Fibroblast of the aortic adventitia (primary cell): Measurements from ENCODE around the gene STUB1. TPM values are rescaled to one million over a fixed set of nuclear protein-coding genes. Genes with fewer than 3 reads are reported as not detected.

ENCODE experiments used
- DNase-seq: peaks from one replicate; pipeline ENCODE4 v3.0.0-alpha.2; 2010; ENCODE audit warnings: low read depth
- H3K4me3 ChIP-seq: 2 replicates; pipeline ENCODE4 v1.5.1; 2011; ENCODE audit warnings: low read depth, mild to moderate bottlenecking, control low read depth, low read length, moderate library complexity
- total RNA-seq: library from RNA; depleted of rRNA; stranded (reverse); fragments of >200 nt; gene quantifications from 2 replicates; pipeline ENCODE4 v1.2.3, GENCODE V29; 2012; ENCODE audit warnings: low replicate concordance
- TF ChIP-seq, protein P1 (sequence below): IDR thresholded peaks from 2 replicates; pipeline ENCODE4 v1.5.1; 2011; ENCODE audit warnings: mild to moderate bottlenecking, low read length, control low read depth, inconsistent platforms; ENCODE audit not compliant: insufficient read depth

STUB1 gene
- total RNA-seq, 1 donor: 88.9 TPM

- H3K4me3 ChIP-seq: no peak overlapping the region
- DNase-seq: no peak
- TF ChIP-seq, protein P1, sequence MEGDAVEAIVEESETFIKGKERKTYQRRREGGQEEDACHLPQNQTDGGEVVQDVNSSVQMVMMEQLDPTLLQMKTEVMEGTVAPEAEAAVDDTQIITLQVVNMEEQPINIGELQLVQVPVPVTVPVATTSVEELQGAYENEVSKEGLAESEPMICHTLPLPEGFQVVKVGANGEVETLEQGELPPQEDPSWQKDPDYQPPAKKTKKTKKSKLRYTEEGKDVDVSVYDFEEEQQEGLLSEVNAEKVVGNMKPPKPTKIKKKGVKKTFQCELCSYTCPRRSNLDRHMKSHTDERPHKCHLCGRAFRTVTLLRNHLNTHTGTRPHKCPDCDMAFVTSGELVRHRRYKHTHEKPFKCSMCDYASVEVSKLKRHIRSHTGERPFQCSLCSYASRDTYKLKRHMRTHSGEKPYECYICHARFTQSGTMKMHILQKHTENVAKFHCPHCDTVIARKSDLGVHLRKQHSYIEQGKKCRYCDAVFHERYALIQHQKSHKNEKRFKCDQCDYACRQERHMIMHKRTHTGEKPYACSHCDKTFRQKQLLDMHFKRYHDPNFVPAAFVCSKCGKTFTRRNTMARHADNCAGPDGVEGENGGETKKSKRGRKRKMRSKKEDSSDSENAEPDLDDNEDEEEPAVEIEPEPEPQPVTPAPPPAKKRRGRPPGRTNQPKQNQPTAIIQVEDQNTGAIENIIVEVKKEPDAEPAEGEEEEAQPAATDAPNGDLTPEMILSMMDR: no peak
These were observed 46.0 kb upstream of the STUB1 start for GRCh38 chr16:634051-634670.

- peak overlapping the region; percentile 91 for H3K4me3 ChIP-seq
- TF ChIP-seq, protein P1: no peak
- DNase-seq: no peak
These were observed 45.2 kb upstream of the STUB1 start for GRCh38 chr16:634996-635395.

- TF ChIP-seq, protein P1: no peak
- DNase-seq: no peak
These were observed 44.5 kb upstream of the STUB1 start for GRCh38 chr16:635573-636205.

GRCh38 chr16:636206-637080 is 43.8 kb upstream of the STUB1 start, which contains the start of gene METTL26:
Gene METTL26 (minus strand): TSS chr16:636305. CDS start chr16:636290, 15 bp downstream.
- H3K4me3 ChIP-seq: peak within 1 kb of the TSS; percentile 91
- TF ChIP-seq, protein P1: no peak
- peak; percentile 93 for DNase-seq

More at GRCh38 chr16:635573-636205, 44.5 kb upstream of the STUB1 start:
- peak overlapping the region; percentile 91 for H3K4me3 ChIP-seq

DNA sequence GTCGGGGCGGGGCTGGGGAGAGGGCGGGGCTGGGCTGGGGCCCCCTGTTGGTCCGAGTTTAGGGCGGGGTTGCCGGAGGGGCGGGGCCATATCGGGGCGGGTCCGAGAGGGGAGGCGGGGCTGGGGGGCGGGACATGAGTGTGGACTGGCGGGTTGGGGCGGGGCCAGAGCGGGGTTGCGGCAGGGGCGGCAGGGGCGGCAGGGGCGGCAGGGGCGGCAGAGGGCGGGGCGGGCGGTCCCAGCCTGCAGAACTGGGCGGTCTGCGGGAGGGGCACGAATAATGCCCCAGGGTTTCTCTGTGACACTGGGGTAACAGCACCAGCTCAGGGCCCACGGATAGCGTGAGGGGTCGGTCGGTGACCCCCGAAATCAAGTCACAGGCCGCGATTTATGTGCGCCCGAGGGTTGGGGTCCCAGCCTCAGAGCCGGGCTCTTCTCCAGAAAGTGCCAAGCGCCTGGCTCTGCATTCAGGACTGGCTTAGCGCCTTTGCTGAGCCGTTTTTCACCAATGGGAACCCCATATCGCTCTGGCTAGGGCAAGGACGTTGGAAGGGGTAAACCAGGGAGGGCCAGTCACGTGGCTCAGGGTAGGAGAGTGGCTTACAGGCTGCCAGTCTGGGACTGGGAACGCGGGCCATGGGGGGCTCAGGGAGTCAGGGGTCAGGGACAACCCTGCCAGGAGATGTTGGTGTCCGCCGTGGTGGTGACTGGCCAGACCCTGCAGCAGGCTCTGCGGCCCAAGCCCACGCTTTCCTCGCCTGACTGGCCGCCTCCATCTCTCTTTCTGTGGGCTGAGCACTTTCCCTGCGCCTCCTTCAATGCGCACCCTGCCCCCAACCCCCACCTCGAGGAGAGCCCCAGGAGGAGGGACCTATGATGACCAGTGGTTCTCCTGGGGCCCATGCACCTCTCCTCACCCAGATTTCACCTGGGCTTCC is 42.9 kb upstream of the STUB1 start:
- peak; percentile 88 for DNase-seq
- TF ChIP-seq, protein P1: no peak
- peak overlapping the region; percentile 91 for H3K4me3 ChIP-seq
